ENCODE results near the gene SSTR4. TPM values are rescaled to one million over a fixed set of nuclear protein-coding genes. Genes with fewer than 3 reads are reported as not detected.

Gene SSTR4
- total RNA-seq, 1 donor from 2014 or later: not detected

DNA sequence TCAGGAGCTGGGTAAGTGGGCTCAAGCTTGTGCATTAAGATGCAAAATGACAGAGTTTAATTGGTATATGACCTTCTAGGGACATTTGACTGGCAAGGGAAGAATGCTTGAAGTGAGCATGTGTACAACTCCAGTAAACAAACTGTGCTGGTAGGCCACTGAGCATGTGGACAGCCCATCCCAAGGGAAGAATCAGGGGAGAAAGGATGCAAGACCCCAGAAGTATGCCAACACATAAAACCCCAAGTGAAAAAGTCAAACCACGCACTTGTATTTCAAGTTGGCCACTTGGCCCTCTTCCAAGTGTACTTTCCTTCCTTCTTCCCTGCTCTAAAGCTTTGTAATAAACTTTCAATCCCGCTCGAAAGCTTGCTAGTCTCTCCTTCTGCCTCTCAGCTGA lies 24.7 kb downstream of the SSTR4 start:
- H3K27me3 ChIP-seq (ENCODE audit: control insufficient read depth, insufficient read depth, low read length): no peaks in the 10 kb centered on the region
- H3K4me3 ChIP-seq (ENCODE audit: low read depth, low read length): no peak overlapping the region
- no peaks in the 10 kb centered on the region for H3K36me3 ChIP-seq (ENCODE audit: control insufficient read depth, insufficient read depth, low read length)
- TF ChIP-seq, protein P1, sequence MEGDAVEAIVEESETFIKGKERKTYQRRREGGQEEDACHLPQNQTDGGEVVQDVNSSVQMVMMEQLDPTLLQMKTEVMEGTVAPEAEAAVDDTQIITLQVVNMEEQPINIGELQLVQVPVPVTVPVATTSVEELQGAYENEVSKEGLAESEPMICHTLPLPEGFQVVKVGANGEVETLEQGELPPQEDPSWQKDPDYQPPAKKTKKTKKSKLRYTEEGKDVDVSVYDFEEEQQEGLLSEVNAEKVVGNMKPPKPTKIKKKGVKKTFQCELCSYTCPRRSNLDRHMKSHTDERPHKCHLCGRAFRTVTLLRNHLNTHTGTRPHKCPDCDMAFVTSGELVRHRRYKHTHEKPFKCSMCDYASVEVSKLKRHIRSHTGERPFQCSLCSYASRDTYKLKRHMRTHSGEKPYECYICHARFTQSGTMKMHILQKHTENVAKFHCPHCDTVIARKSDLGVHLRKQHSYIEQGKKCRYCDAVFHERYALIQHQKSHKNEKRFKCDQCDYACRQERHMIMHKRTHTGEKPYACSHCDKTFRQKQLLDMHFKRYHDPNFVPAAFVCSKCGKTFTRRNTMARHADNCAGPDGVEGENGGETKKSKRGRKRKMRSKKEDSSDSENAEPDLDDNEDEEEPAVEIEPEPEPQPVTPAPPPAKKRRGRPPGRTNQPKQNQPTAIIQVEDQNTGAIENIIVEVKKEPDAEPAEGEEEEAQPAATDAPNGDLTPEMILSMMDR (IDR thresholded peaks at IDR 0.05; ENCODE audit: insufficient read depth, low read length, poor library complexity, severe bottlenecking): no peak
- no peak for DNase-seq (ENCODE audit: low read depth)

DNA sequence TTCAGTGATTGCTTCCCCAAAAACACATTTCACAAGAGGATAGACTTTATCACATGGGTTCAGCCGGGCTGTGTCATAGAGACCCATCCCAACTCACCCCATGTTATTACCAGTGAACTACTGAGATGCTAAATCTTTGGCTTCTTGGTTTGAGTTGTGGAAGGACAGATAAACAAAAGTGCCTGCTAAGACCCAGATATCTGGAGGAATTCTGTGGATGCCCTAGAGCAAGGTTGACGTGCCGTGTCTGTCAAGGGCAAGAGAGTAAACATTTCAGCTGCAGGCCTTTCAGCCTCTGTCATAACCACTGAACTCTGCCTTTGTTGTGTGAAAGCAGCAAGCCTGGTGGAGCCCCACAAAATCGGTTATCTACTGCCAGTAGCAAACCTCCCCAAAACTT lies 25.5 kb downstream of the SSTR4 start:
- DNase-seq (ENCODE audit: low read depth): no peak
- Histone ChIP-seq H3K4me3 (ENCODE audit: low read depth, low read length) (no peak overlapping the region), H3K36me3 (ENCODE audit: control insufficient read depth, insufficient read depth, low read length) (no peaks in the 10 kb centered on the region), H3K27me3 (ENCODE audit: control insufficient read depth, insufficient read depth, low read length) (no peaks in the 10 kb centered on the region)
- TF ChIP-seq, protein P1 (IDR thresholded peaks at IDR 0.05; ENCODE audit: insufficient read depth, low read length, poor library complexity, severe bottlenecking): no peak

DNA sequence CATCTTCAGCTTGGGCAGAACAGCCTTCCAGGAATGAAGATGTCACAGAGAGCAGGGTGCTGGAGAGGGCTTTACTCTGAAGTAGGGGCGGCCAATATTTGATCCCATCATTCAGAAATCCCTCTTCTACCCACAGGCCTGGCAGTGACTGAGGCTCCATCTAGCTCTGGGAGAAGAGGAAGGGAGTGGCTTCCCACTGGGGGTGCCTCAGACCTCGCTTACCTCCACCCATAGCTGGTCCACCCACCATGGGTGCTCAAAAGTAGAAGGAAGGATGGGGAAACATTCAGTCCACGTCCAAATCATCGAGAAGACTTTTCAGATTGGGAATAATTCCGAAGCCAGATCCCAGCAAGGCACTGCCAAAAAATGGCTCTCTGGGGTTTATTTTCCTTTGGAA lies 26.1 kb downstream of the SSTR4 start:
- DNase-seq (ENCODE audit: low read depth): no peak
- TF ChIP-seq, protein P1 (IDR thresholded peaks at IDR 0.05; ENCODE audit: insufficient read depth, low read length, poor library complexity, severe bottlenecking): no peak
- Histone ChIP-seq H3K27me3 (ENCODE audit: control insufficient read depth, insufficient read depth, low read length) (no peaks in the 10 kb centered on the region), H3K4me3 (ENCODE audit: low read depth, low read length) (no peak overlapping the region), H3K36me3 (ENCODE audit: control insufficient read depth, insufficient read depth, low read length) (no peaks in the 10 kb centered on the region)

DNA sequence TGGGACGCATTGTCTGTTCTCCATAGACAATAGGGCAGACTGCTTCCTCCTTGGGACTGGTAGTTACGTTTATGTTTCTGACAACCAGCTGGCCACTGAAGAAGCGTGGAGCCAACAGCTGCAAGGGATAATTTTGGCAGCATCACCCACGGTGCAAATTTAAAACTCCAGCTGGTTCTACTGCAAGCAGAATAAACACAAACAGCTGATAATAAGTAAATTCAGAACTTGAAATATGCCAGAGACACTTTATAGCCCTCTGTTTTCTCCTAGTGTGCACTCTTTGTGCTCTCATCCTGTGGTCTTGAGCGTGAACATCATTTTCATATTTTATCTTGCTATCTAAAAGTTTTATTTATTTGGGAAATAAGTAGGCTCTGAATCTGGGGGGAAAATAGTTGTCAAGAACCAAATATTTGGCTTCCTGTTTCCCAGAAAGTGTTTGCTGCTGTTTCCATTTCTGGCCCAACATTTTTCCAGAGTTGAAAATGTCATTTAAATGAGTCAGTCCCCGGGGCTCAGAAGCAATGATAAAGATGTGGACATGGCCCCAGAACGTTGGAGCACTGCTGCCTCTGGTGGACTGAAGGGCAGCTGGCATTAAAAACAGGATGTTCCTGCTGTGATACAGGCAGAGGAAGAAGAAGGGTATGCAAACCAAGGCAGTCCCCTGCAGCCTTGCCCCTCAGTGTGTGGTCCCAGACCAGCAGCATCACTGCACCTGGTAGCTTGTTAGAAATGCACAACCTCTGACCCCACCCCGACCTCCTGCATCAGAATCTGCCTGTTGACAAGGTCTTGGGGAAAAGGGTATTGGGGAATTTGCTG lies 26.8 kb downstream of the SSTR4 start:
- TF ChIP-seq, protein P1 (IDR thresholded peaks at IDR 0.05; ENCODE audit: insufficient read depth, low read length, poor library complexity, severe bottlenecking): peak; percentile 27
- Histone ChIP-seq H3K36me3 (ENCODE audit: control insufficient read depth, insufficient read depth, low read length) (no peaks in the 10 kb centered on the region), H3K4me3 (ENCODE audit: low read depth, low read length) (no peak overlapping the region), H3K27me3 (ENCODE audit: control insufficient read depth, insufficient read depth, low read length) (no peaks in the 10 kb centered on the region)
- DNase-seq (ENCODE audit: low read depth): no peak

DNA sequence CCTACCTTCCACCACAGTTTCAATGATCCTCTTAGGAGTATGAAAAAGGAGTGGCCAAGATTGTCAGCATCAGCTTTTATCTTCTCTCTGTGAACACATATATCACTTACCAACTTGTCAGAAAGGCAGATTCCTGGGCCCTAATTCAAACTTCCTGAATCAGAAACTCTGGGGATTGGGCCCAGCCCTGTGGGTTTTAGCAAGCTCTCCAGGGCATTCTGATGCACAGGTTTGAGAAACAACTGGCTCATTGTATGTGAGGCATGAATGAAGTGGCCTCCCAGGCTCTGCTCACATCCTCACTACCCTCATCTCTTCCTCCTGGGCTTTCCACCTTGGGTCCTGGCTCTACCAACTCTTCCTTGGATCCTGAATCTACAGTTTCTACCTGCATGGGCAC lies 27.5 kb downstream of the SSTR4 start:
- Histone ChIP-seq H3K27me3 (ENCODE audit: control insufficient read depth, insufficient read depth, low read length) (peaks cover 2% of the 10 kb centered on the region), H3K4me3 (ENCODE audit: low read depth, low read length) (no peak overlapping the region), H3K36me3 (ENCODE audit: control insufficient read depth, insufficient read depth, low read length) (no peaks in the 10 kb centered on the region)
- TF ChIP-seq, protein P1 (IDR thresholded peaks at IDR 0.05; ENCODE audit: insufficient read depth, low read length, poor library complexity, severe bottlenecking): no peak
- no peak for DNase-seq (ENCODE audit: low read depth)

DNA sequence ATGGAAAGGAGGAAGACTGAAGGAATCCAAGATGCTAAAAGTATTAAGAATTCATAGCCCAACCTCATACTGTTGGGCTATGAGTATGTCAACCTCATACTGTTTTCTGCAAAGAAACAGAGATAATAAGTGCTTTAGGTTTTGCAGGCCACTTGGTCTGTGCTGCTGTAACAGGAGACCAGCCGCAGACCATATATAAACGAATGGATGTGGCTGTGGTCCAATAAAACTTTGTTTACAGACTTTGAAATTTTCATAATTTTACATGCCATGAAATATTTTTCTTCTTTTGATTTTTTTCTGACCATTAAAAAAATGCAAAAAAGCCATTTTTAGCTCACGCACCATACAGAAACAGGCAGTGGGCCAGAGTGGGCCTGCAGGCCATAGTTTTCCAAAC lies 28.1 kb downstream of the SSTR4 start:
- TF ChIP-seq, protein P1 (IDR thresholded peaks at IDR 0.05; ENCODE audit: insufficient read depth, low read length, poor library complexity, severe bottlenecking): no peak
- no peak overlapping the region for H3K4me3 ChIP-seq (ENCODE audit: low read depth, low read length)
- no peak for DNase-seq (ENCODE audit: low read depth)
- no peaks in the 10 kb centered on the region for H3K36me3 ChIP-seq (ENCODE audit: control insufficient read depth, insufficient read depth, low read length)
- H3K27me3 ChIP-seq (ENCODE audit: control insufficient read depth, insufficient read depth, low read length): peaks cover 2% of the 10 kb centered on the region

Measured in kidney epithelial cell (primary cell).